SK-N-SH treated with all-trans-retinoic acid at 6 μM for 48 hours (cell line): Measurements from ENCODE around the gene PRODH2.

Experiments
- ATAC-seq: fragments of 200-7000 bp; cut with Tn5 transposase; 3 replicates; pipeline ENCODE4 v1.9.1; 2020; ENCODE audit warnings: mild to moderate bottlenecking, moderate library complexity
- ARNTL ChIP-seq: fragments of 450-650 bp; formaldehyde crosslinking; IDR thresholded peaks from 2 replicates; pipeline ENCODE4 v1.5.0; 2020; ENCODE audit warnings: low read depth, mild to moderate bottlenecking, moderate library complexity, borderline replicate concordance
- BACH2 ChIP-seq: fragments of 250-450 bp; sonication (Bioruptor Pico); IDR thresholded peaks from 2 replicates; pipeline ENCODE4 v1.9.0; 2021; ENCODE audit warnings: mild to moderate bottlenecking, borderline replicate concordance
- CSRNP3 ChIP-seq: fragments of 250-450 bp; sonication (Bioruptor Pico); IDR thresholded peaks from 2 replicates; pipeline ENCODE4 v1.5.1; 2021; ENCODE audit warnings: mild to moderate bottlenecking, moderate library complexity
- ESRRG ChIP-seq: fragments of 250-450 bp; sonication (Bioruptor Pico); IDR thresholded peaks from 2 replicates; pipeline ENCODE4 v1.6.1; 2021; ENCODE audit warnings: mild to moderate bottlenecking
- GLIS3 ChIP-seq: fragments of 250-450 bp; sonication (Bioruptor Pico); IDR thresholded peaks from 2 replicates; pipeline ENCODE4 v1.5.0; 2020; ENCODE audit warnings: mild to moderate bottlenecking, moderate library complexity
- ISL1 ChIP-seq: fragments of 250-450 bp; sonication (Bioruptor Pico); IDR thresholded peaks from 2 replicates; pipeline ENCODE4 v2.1.2; 2022; ENCODE audit warnings: mild to moderate bottlenecking, moderate library complexity
- OSR1 ChIP-seq: fragments of 250-450 bp; sonication (Bioruptor Pico); IDR thresholded peaks from 2 replicates; pipeline ENCODE4 v1.8.0; 2022; ENCODE audit warnings: moderate library complexity, mild to moderate bottlenecking, inconsistent platforms
- PATZ1 ChIP-seq: fragments of 250-450 bp; sonication (Bioruptor Pico); IDR thresholded peaks from 2 replicates; pipeline ENCODE4 v1.8.0; 2020; ENCODE audit warnings: mild to moderate bottlenecking, moderate library complexity, borderline replicate concordance
- PPARA ChIP-seq: fragments of 250-450 bp; sonication (Bioruptor Pico); IDR thresholded peaks from 2 replicates; pipeline ENCODE4 v1.5.0; 2020; ENCODE audit warnings: mild to moderate bottlenecking, borderline replicate concordance
- TCF4 ChIP-seq: fragments of 250-450 bp; sonication (Bioruptor Pico); IDR thresholded peaks from 2 replicates; pipeline ENCODE4 v1.8.0; 2021; ENCODE audit warnings: mild to moderate bottlenecking, moderate library complexity, borderline replicate concordance
- TOX ChIP-seq: fragments of 250-450 bp; sonication (Bioruptor Pico); IDR thresholded peaks from 2 replicates; pipeline ENCODE4 v1.8.0; 2021; ENCODE audit warnings: mild to moderate bottlenecking, moderate library complexity, borderline replicate concordance
- TSHZ2 ChIP-seq: fragments of 250-450 bp; sonication (Bioruptor Pico); IDR thresholded peaks from 2 replicates; pipeline ENCODE4 v1.5.0; 2020; ENCODE audit warnings: mild to moderate bottlenecking, moderate library complexity
- ZFP3 ChIP-seq: fragments of 250-450 bp; sonication (Bioruptor Pico); IDR thresholded peaks from 2 replicates; pipeline ENCODE4 v1.5.0; 2020; ENCODE audit warnings: mild to moderate bottlenecking, moderate library complexity
- ZFP30 ChIP-seq: fragments of 450-650 bp; formaldehyde crosslinking; IDR thresholded peaks from 2 replicates; pipeline ENCODE4 v1.5.0; 2022; ENCODE audit warnings: mild to moderate bottlenecking, moderate library complexity
- ZNF565 ChIP-seq: fragments of 450-650 bp; formaldehyde crosslinking; conservative IDR thresholded peaks from 2 replicates; pipeline ENCODE4 v1.5.0; 2020; ENCODE audit warnings: low read depth, mild to moderate bottlenecking, moderate library complexity
- ZNF8 ChIP-seq: fragments of 450-650 bp; formaldehyde crosslinking; IDR thresholded peaks from 2 replicates; pipeline ENCODE4 v1.5.0; 2020; ENCODE audit warnings: mild to moderate bottlenecking, moderate library complexity

The PRODH2 gene

GRCh38 chr19:35764432-35765315 is 48.0 kb downstream of the PRODH2 start:
- no peak for ATAC-seq
- TF ChIP-seq ZFP30 (CRISPR knock-in tag) (no peak), ZFP3 (CRISPR knock-in tag) (no peak), OSR1 (no peak), BACH2 (no peak), TCF4 (no peak), ESRRG (no peak), TOX (CRISPR knock-in tag) (no peak), ZNF8 (no peak), PPARA (CRISPR knock-in tag) (no peak), ARNTL (CRISPR knock-in tag) (no peak), PATZ1 (no peak), TSHZ2 (CRISPR knock-in tag) (no peak)

DNA sequence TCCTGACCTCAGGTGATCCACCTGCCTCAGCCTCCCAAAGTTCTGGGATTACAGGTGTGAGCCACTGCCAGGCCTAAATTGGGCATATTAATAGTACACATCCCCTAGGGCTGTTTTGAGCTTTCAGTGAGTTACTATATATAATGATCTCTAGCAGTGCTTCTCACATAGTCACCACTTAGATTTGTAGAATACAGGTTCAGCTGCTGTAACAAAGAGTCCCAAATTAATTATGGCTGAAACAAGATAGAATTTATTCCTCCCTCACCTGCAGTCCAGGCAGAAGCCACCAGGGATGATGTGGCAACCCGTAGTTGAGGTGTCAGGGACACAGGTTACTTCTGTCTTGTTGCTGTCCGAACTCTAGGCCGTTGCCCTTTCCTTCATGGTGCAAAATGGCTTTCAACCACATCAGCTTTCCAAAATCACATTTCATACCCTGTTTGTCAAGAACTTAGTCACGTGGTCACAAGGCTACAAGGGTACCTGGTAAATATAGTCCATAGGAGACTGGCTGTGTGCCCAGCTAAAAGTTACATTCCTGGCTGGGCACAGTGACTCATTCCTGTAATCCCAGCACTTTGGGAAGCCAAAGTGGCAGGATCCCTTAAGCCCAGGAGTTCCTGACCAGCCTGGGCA is 51.8 kb downstream of the PRODH2 start:
- TF ChIP-seq ESRRG = no peak
- TF ChIP-seq ISL1 (CRISPR knock-in tag) = no peak
- no peak for TF ChIP-seq TSHZ2 (CRISPR knock-in tag)
- TF ChIP-seq TCF4 = no peak
- TF ChIP-seq ZFP30 (CRISPR knock-in tag) = no peak
- TF ChIP-seq CSRNP3 (CRISPR knock-in tag) = no peak
- TF ChIP-seq, all 23 proteins: peak for 0
- ATAC-seq = no peak

DNA sequence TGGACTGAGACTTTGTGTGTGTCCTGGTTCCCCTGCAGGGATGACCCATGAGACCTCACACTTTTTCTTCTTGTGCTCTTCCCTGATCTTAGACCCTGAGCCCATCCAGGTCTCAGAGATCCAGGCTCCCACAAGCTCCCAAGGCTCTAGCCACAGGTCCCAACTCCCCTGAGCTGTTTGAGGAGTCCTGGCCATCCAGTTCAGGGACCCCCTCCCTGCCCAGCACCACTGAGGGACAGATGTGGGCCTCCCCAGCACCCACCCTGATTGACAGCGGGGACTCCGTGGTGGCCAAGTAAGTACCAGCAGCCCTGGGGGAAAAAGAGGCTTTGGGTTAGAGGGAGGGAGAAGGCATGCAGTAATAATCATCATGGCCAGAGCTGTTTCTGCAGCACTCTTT is 52.9 kb downstream of the PRODH2 start:
- ATAC-seq = no peak
- TF ChIP-seq PPARA (CRISPR knock-in tag) (no peak), ZNF565 (CRISPR knock-in tag) (no peak), PATZ1 (no peak), GLIS3 (CRISPR knock-in tag) (no peak)
